Progenitor cell of endocrine pancreas (in vitro differentiated cells): ENCODE measurements around the gene SERTAD4. TPM values are rescaled to one million over a fixed set of nuclear protein-coding genes. Genes with fewer than 3 reads are reported as not detected.
"Not testable (repeated sequence)": the region's sequence is repeated elsewhere in the genome, so short reads cannot be mapped to it uniquely, and the experiment has no call there.

ENCODE experiments used
- DNase-seq: peaks from one replicate; pipeline ENCODE4 v3.0.0; 2021; ENCODE audit warnings: low spot score; ENCODE audit not compliant: unreplicated experiment
- H3K27ac Mint-ChIP-seq: 2 replicates; pipeline ENCODE4 v1.8.0; 2021; ENCODE audit warnings: mild to moderate bottlenecking, moderate library complexity, mixed read lengths
- H3K27me3 Mint-ChIP-seq: 2 replicates; pipeline ENCODE4 v1.8.0; 2021; ENCODE audit warnings: mixed read lengths
- H3K36me3 Mint-ChIP-seq: 2 replicates; pipeline ENCODE4 v1.8.0; 2022; ENCODE audit warnings: mixed read lengths; ENCODE audit not compliant: insufficient read depth
- H3K4me1 Mint-ChIP-seq: 2 replicates; pipeline ENCODE4 v1.8.0; 2021; ENCODE audit warnings: low read depth, mixed read lengths
- H3K4me3 Mint-ChIP-seq: 2 replicates; pipeline ENCODE4 v1.8.0; 2021; ENCODE audit warnings: low read depth, mild to moderate bottlenecking, moderate library complexity, mixed read lengths
- H3K9me3 Mint-ChIP-seq: 2 replicates; pipeline ENCODE4 v1.8.0; 2021; ENCODE audit warnings: low read depth, mixed read lengths
- CTCF ChIP-seq: fragments of 200-600 bp; sonication (generic); IDR thresholded peaks from one replicate; pipeline ENCODE4 v1.5.0; 2021; ENCODE audit warnings: antibody characterized with exemption, mild to moderate bottlenecking; ENCODE audit not compliant: unreplicated experiment
- long read RNA-seq: library from polyadenylated mRNA; unstranded; transcript quantifications from one replicate; pipeline ENCODE4 v2.0.0, GENCODE V29; 2020
- total RNA-seq: library from RNA; stranded (reverse); gene quantifications from 2 replicates; pipeline ENCODE4 v1.2.1, GENCODE V29; 2021

SERTAD4 gene
- total RNA-seq, result 1.1 and 1.8 TPM in 2 replicates
- long read RNA-seq, result 0 reads

GRCh38 chr1:210232511-210233215, at the start of gene SERTAD4:
Gene SERTAD4, plus strand, starts transcription at chr1:210232796. Its CDS starts 5,165 bp downstream, at chr1:210237961.
- H3K4me3 Mint-ChIP-seq, result peak within 1 kb of the TSS; percentile 70
- no peaks in the 10 kb centered on the region for H3K36me3 Mint-ChIP-seq
- no peak within 1 kb of the TSS for H3K27ac Mint-ChIP-seq
- peaks cover 58% of the 10 kb centered on the region for H3K27me3 Mint-ChIP-seq
- no peak for TF ChIP-seq CTCF
- DNase-seq, result no peak
- peaks cover 5% of the 10 kb centered on the region for H3K4me1 Mint-ChIP-seq
- no peaks in the 10 kb centered on the region for H3K9me3 Mint-ChIP-seq

DNA sequence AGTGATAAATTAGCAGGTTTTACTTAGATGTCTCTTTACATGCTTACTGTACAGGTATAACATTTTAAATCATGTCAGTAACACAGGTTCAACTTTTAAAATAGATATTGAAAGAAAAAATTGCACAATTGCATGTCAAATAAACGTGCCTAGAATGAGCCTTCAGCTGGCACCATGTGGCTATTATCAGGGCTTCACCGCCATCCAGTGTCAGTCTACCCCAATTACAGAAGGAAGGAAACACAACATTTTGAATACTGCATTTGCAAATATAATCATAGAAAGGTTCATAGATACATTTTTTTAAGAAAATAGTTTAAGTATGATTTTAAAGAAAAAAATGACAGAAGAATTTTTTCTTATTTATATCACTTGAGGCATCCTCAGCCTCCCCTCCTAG, 47.5 kb upstream of the SERTAD4 start:
- H3K9me3 Mint-ChIP-seq, result no peaks in the 10 kb centered on the region
- H3K27ac Mint-ChIP-seq, result no peak overlapping the region
- no peaks in the 10 kb centered on the region for H3K27me3 Mint-ChIP-seq
- H3K4me3 Mint-ChIP-seq, result no peak overlapping the region
- DNase-seq, result no peak
- TF ChIP-seq CTCF, result no peak
- H3K4me1 Mint-ChIP-seq, result no peaks in the 10 kb centered on the region
- no peaks in the 10 kb centered on the region for H3K36me3 Mint-ChIP-seq

- not testable (repeated sequence) for H3K4me3 Mint-ChIP-seq, H3K36me3 Mint-ChIP-seq, DNase-seq, H3K27ac Mint-ChIP-seq, H3K9me3 Mint-ChIP-seq, H3K27me3 Mint-ChIP-seq, H3K4me1 Mint-ChIP-seq
These were observed 44.6 kb upstream of the SERTAD4 start for GRCh38 chr1:210187849-210188606.

- H3K4me1 Mint-ChIP-seq, result no peaks in the 10 kb centered on the region
- no peak for TF ChIP-seq CTCF
- H3K27ac Mint-ChIP-seq, result no peak overlapping the region
- DNase-seq, result no peak
- H3K27me3 Mint-ChIP-seq, result no peaks in the 10 kb centered on the region
- no peaks in the 10 kb centered on the region for H3K9me3 Mint-ChIP-seq
- H3K36me3 Mint-ChIP-seq, result no peaks in the 10 kb centered on the region
- no peak overlapping the region for H3K4me3 Mint-ChIP-seq
These were observed 43.2 kb upstream of the SERTAD4 start for GRCh38 chr1:210189426-210189825.

- Mint-ChIP-seq H3K4me3 (no peak overlapping the region), H3K9me3 (no peaks in the 10 kb centered on the region)
These were observed 36.9 kb upstream of the SERTAD4 start for GRCh38 chr1:210195635-210196160.

GRCh38 chr1:210196266-210196665, 36.3 kb upstream of the SERTAD4 start:
- not testable (repeated sequence) for DNase-seq, H3K27ac Mint-ChIP-seq, H3K27me3 Mint-ChIP-seq, H3K4me1 Mint-ChIP-seq, H3K36me3 Mint-ChIP-seq, H3K4me3 Mint-ChIP-seq, H3K9me3 Mint-ChIP-seq

More at GRCh38 chr1:210195635-210196160, 36.9 kb upstream of the SERTAD4 start:
- Mint-ChIP-seq H3K27me3 (no peaks in the 10 kb centered on the region), H3K36me3 (peaks cover 1% of the 10 kb centered on the region), H3K27ac (no peak overlapping the region), H3K4me1 (no peaks in the 10 kb centered on the region)
- no peak for TF ChIP-seq CTCF
- no peak for DNase-seq
